ENCODE results near the gene SRSF8.
A peak's percentile ranks its signal among the peaks of the same experiment; 100 is the strongest.
"Not testable (repeated sequence)": the region's sequence is repeated elsewhere in the genome, so short reads cannot be mapped to it uniquely, and the experiment has no call there.

SRSF8 gene, protein sequence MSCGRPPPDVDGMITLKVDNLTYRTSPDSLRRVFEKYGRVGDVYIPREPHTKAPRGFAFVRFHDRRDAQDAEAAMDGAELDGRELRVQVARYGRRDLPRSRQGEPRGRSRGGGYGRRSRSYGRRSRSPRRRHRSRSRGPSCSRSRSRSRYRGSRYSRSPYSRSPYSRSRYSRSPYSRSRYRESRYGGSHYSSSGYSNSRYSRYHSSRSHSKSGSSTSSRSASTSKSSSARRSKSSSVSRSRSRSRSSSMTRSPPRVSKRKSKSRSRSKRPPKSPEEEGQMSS

DNA sequence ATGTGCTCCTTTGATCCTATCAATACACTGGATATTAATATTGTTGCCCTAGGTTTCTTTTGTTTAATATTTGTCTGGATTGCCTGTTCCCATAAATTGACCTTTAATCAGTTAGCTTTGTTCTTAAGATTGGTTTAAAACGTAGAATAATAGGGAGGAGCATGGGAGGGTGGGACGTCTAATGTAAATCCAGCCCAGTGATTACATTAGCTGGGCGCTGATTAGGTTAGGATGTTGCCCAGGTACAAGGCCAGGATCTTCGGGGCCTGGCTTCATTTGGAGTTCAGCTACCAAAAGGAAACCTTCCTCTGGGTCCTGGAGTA lies at the start of gene SRSF8:
TSS of gene SRSF8 (plus strand) at position 204 of the 323 bp plus-strand sequence. CDS start 308 bp downstream, outside the sequence.
- DNase-seq (ENCODE audit: low read depth), result no peak

DNA sequence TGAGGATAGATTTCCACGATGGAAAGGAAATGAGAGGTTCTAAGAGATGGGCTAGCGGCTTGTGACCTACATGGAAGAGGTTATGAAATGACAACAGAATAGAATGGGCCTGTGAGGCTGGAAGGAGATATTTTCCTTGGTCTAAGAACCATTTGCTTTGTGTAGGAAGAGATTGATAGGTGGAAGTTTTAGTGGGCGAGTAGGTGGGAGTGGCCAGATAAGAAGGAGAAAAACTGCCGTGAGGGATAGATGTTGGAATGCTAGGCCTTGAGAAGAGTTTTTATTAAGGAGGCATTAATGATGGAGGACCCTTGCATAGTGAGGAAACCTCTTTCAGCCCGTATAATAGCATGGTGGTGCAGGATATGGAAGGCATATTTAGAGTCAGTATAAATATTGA lies 45.3 kb upstream of the SRSF8 start:
- DNase-seq (ENCODE audit: low read depth), result not testable (repeated sequence)

DNA sequence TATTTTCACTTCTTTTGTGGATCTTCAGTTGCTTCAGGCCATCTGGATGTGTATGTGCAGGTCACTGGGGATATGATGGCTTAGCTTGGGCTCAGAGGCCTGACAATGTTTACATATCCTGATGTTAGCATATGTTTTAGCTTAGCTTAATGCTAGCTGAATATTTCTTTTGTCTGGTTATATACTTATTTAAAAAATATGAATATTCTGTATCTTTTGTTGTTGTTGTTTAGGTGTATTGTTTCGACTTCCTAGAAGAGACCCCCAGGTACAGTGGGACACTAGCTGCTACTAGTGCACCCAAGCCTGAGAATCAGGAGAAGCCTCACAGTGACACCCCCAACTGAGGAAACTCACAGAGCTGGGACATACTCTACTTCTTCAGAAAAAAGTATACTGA lies 41.8 kb upstream of the SRSF8 start, which contains the start of gene KDM4E:
TSS of gene KDM4E (plus strand) at position 301 of the 400 bp plus-strand sequence. CDS start 300 bp downstream, outside the sequence.
- no peak for DNase-seq (ENCODE audit: low read depth)

DNA sequence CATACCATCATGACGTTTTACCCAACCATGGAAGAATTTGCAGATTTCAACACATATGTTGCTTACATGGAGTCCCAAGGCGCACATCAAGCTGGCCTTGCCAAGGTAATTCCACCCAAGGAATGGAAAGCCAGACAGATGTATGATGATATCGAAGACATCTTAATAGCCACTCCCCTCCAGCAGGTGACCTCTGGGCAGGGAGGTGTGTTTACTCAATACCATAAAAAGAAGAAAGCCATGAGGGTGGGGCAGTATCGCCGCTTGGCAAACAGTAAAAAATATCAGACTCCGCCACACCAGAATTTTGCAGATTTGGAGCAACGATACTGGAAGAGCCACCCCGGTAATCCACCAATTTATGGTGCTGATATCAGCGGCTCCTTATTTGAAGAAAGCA lies 41.1 kb upstream of the SRSF8 start:
- DNase-seq (ENCODE audit: low read depth), result not testable (repeated sequence)

DNA sequence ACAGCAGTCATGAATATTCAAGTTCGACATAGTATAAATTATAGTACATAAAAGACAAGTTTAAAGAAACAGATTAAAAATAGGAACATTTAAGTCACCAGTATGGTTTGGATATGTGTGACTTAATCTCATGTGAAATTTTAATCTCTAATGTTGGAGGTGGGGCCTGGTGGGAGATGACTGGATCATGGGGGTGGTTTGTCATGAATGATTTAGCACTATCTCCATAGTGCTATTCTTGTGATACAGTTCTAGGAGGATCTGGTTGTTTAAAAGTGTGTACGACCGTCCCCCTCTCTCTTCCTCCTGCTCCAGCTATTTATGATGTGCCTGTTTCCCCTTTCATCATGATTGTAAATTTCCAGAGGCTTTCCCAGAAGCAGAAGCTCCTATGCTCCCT lies 38.4 kb upstream of the SRSF8 start:
- no peak for DNase-seq (ENCODE audit: low read depth)

DNA sequence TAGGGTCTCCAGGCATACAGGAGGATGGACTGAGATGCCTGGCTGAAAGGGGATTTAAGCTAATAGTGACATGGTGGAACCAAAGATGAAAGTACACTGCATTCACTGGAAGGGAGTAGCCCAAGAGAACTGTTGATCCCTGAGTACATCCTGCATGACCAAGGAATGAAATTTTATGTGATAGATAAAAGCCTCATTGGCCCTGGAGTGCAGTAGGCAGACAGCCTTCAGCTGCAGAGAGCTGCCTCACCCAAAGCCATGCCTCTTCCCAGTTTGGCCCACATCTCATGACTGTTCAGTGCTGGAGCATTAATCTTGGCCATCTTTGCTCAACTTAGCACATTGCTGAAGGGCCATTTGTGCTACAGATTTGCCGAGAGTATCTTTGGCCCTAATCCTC lies 33.7 kb upstream of the SRSF8 start:
- DNase-seq (ENCODE audit: low read depth), result no peak

DNA sequence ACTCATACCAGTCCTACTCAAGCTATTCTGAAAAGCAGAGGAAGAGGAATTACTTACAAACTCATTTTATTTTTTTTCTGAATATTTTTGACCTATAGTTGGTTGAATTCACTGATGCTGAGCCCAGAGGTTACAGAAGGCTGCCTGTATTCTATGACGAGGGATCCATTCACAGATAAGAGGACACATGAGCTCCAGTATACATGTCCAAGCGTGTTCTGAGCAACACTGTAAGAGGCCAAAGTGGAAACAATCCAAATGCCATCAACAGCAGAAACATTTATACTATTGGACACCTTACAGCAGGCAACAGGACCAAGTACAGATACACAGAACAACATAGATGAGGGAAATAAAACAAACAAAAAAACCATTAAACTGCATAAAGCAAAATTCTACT lies 31.4 kb upstream of the SRSF8 start:
- DNase-seq (ENCODE audit: low read depth), result no peak

DNA sequence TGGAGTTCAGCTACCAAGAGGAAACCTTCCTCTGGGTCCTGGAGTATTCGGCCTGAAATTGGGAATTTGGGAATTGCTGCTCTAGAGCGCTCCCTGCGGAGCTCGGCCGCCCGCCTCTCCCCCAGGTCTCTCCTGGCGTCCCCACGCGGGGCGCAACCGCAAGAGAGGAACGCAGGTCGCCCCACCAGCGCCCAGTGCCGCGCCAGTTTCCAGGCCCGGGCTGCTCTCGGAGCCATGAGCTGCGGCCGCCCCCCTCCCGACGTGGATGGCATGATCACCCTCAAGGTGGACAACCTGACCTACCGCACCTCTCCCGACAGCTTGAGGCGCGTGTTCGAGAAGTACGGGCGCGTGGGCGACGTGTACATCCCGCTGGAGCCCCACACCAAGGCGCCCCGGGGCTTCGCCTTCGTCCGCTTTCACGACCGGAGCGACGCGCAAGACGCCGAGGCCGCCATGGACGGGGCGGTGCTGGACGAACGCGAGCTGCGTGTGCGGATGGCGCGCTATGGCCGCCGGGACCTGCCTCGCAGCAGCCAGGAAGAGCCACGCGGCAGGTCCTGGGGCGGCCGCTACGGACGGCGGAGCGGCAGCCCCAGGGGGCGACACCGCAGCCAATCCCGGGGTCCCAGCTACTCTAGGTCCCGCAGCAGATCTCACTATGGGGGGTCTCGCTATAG lies 29.2 kb upstream of the SRSF8 start:
- not testable (repeated sequence) for DNase-seq (ENCODE audit: low read depth)

DNA sequence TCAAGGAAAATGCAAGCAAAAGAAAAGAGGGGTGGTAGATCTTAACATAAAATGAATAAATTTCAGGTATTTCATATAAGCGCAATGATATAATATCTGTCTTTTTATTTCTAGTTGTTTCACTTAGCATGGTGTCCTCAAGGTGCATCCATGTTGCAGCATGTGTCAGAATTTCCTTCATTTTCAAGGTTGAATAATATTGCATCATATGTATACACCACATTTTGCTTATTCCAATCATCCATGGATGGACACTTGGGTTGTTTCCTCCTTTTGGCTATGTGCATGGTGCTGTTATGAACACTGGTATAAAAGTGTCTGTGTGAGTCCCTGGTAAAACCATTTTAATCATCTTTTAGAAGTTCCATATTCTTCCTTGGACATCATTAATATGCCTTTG lies 24.5 kb upstream of the SRSF8 start:
- no peak for DNase-seq (ENCODE audit: low read depth)

DNA sequence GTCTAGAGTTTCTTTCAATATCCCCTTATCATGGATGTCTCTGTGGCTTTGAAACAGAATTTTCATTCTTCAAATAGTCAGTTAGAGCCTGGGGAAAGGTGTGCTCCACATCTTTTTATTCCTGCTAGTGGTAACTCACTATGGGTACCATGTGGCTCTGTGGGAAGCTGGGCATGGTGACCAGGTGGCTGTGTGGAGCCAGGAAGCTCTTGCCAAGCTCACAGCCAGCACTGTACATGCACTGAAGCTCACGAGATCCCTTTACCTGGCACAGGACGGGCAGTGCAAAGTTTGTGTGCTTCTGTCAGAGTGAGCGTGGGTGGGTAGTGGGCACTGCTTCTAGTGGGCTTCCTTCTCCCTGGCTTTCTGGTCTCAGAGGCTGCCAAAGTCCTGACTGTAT lies 23.8 kb upstream of the SRSF8 start:
- no peak for DNase-seq (ENCODE audit: low read depth)

DNA sequence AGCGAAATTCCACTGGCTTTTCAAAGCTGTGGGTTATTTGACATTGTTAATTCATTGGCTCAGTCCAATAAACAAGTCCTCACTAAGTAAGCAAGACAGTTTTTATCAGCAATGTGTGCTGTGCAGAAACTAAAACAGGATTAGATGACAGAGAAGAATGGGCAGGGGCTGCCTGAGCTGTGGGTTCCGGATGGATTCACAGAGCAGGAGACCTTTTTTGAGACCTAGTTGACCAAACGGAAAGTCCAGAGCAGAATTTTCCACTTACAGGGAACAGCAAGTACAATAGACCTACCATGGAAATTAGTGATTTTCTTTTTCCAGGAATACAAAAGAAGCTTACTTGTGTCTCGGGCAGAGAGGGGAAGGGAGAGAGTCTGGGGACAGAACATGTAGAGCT lies 22.7 kb upstream of the SRSF8 start:
- no peak for DNase-seq (ENCODE audit: low read depth)

DNA sequence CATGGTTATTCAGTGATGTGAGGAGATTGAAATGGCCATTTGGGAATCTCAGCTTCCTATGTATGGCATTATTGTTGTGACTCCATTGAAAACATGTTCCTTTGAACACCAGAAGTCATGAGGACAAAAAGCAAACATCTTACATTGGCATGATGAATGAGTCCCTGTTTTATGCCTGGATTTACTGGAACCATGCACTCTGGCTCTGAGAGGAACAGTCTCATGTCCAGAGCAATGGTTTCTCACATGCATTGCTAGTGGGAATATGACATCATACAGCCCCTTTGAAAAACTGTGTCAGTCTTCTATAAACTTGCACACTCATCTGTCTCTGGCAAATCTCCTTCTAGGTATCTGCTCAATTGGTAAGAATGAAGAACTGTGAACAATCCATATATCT lies 20.9 kb upstream of the SRSF8 start:
- DNase-seq (ENCODE audit: low read depth), result no peak

DNA sequence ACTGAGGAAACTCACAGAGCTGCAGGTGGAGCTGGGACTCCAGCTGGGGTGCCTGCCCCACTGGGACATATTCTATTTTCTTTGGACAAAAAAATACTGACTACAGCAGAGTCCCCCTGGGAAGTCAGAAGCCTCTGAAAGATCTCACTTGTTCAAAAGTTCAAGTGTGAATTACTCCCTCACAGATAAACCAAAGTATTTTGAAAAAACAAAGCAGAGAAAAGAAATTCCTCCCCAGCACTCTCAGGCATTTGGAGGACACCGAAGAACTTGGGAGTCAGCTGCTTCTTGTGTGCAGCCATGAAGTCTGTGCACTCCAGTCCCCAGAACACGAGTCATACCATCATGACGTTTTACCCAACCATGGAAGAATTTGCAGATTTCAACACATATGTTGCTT lies 17.6 kb upstream of the SRSF8 start, which contains the start of gene KDM4F:
TSS of gene KDM4F (plus strand) at position 301 of the 400 bp plus-strand sequence.
- DNase-seq (ENCODE audit: low read depth), result not testable (repeated sequence)

DNA sequence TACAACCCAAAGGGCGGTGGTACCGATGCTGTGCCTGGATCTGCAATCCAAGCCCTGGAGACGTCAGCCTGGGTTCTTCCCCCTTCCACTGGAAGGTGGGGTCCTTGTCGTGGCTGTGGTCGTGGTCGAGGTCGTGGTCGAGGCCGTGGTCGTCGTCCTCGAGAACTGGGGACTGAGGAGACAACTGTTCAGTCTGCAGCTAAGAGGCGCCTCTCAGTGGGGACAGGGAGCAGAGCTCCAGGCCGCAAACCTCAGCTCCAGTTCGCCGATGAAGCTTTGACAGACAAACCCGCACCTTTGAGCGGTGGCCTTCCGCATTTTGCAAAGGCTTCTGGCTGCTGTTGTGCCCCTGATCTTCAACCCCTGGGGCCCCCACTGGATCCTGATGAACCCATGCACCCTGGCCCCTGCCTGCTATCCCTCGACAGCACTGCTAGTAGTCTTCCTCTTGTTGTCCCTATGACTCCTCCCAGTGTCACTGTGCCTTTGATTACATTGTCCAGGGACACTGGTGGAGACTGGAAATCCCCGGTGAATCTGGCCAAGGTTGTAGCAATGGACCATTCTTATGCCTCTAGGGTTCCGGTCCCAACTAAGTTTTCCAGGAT lies 16.0 kb upstream of the SRSF8 start:
- no peak for DNase-seq (ENCODE audit: low read depth)

DNA sequence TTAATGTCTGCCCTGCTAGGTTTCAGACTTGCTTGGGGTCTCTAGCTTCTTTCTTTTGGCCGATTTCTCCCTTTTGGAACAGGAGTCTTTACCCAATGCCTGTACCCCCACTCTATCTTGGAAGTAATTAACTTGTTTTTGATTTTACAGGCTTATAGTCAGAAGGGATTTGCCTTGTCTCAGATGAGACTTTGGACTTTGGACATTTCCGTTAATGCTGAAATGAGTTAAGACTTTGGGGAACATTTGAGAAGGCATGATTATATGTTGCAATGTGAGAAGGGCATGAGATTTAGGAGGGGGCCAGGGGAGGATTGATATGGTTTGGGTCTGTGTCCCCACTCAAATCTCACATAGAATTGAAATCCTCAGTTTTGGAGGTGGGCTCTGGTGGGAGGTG lies 12.4 kb upstream of the SRSF8 start:
- no peak for DNase-seq (ENCODE audit: low read depth)

DNA sequence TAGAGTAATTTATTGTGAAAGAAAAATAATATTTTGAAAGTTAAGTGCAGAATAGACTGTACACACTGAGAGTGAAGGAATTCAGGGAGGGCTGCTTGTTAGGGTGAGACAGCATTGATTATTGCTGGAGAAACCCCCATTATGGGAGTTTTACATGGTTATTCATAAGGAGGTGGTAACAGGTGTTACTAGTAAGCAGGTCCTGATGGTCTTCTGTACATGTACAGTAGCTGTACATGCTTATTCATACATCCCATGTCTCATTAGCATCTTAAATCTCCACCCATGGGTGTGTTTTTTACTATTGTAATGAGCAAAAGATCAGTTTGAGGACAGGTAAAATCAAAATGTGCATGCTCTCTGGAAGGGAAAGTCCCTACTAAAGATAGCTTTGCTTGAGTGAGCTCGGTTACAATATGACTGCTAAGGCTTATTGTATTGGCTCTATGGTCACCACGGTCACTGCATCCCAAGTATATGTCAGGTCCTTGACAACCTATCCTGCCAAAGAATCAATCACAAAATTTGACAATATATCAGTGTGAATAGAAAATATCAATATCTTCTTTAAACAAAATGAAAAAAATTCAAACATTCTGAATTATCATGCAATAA lies 11.3 kb upstream of the SRSF8 start:
- no peak for DNase-seq (ENCODE audit: low read depth)

DNA sequence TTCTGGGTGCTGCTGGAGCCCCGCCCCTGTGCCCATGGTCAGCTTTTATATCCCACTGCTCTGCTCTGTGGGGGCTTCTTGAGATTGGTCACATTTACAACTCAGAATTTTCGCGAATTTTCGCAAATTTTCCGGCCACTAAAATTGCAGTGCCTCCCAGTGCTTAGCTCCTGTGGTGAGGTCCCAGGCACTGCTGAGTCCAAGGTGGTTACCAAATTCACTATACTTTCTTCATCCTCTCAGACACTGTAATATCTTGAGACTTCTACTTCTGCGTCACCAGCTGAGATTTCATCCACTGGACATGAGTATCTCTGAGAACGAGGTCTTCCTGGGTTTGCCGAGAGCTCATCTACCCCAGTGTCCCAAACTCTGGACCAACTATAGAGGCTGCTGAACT lies 8.8 kb upstream of the SRSF8 start:
- DNase-seq (ENCODE audit: low read depth), result no peak

DNA sequence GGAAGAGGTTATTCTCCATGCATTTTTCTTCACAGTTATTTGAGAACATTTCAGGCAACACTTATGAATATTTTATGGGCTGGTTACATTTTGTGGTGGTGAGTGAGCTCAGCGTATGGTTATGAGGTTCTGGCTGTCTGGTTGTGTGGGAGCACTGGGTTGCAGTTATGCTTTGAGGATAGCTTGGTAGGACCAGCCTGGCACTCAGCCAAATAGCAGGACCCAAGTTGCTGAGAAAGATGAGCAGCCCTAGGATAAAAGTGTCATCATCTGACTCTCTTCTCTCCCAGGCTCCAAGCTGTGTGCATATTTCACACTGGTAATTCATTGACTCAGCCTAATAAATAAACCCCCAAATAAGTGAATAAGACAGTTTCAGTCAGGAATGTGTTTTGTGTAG lies 8.1 kb upstream of the SRSF8 start:
- DNase-seq (ENCODE audit: low read depth), result no peak

DNA sequence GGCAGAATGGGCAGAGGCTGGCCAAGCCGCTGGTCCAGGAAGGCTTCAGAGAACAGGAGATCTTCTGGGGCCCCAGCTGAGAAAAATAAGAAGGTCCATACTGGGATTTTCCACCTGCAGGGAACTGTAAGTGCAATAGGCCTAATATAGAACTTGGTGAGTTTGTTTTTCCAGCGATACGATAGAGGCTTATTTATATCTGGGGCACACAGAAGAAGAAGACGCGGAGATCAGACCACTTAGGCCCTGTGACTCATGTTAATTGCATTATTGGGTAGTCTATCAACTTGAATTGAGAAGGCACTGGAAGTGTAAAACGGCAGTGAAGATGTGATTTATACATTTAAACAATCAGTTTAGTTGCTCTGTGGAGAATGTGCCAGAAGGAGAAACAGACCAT lies 7.7 kb upstream of the SRSF8 start:
- DNase-seq (ENCODE audit: low read depth), result no peak

DNA sequence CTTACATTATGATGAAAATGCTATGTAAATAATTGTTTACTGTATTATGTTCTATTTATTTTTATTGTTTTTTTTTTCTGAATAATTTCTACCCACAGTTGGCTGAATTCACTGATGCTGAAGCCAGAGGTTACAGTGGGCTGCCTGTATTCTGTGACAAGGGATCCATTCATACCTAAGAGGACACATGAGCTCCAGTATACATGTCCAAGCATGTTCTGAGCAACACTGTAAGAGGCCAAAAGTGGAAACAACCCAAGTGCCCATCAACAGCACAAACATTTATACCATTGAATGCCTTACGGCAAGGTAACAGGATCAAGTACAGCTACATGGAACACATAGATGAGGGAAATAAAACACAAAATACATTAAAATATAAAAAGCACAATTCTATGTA lies 1.4 kb upstream of the SRSF8 start:
- DNase-seq (ENCODE audit: low read depth), result no peak

DNA sequence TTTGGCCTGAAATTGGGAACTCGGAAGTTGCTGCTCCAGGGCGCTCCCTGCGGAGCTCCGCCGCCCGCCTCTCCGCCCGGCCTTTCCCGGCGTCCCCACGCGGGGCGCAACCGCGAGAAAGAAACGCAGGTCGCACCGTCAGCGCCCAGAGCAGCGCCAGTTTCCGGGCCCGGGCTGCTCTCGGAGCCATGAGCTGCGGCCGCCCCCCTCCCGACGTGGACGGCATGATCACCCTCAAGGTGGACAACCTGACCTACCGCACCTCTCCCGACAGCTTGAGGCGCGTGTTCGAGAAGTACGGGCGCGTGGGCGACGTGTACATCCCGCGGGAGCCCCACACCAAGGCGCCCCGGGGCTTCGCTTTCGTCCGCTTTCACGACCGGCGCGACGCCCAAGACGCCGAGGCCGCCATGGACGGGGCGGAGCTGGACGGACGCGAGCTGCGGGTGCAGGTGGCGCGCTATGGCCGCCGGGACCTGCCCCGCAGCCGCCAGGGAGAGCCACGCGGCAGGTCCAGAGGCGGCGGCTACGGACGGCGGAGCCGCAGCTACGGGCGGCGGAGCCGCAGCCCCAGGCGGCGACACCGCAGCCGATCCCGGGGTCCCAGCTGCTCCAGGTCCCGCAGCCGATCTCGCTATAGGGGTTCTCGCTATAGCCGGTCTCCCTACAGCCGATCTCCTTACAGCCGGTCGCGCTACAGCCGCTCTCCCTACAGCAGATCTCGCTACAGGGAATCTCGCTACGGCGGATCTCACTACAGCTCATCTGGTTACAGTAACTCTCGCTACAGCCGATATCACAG lies 521 bp downstream of the SRSF8 start:
- peak; percentile 69 for DNase-seq (ENCODE audit: low read depth)

DNA sequence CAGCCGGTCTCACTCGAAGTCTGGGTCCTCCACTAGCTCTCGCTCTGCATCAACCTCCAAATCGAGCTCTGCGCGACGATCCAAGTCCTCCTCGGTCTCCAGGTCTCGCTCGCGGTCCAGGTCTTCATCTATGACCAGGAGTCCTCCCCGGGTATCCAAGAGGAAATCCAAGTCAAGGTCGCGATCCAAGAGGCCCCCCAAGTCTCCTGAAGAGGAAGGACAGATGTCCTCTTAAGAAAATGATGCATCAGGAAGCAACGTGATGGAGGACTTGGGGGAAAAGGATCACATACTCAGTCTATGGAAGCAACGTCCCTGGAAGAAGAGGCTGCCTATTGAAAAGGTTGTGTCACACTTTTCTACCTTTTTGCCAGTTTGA lies 1.1 kb downstream of the SRSF8 start:
- peak; percentile 28 for DNase-seq (ENCODE audit: low read depth)
